ENCODE measurements around the gene SLIT2.

Gene SLIT2

GRCh38 chr4:20299515-20299914 is 47.8 kb downstream of the SLIT2 start:
- no peak for DNase-seq (ENCODE audit: low read depth)

- DNase-seq (ENCODE audit: low read depth) = no peak
Observed at GRCh38 chr4:20301161-20301560, 49.5 kb downstream of the SLIT2 start.
